Measurements from ENCODE around the gene C3orf20. TPM values are rescaled to one million over a fixed set of nuclear protein-coding genes. Genes with fewer than 3 reads are reported as not detected.

C3orf20 gene
- total RNA-seq, 1 experiment from 2014 or later = not detected

DNA sequence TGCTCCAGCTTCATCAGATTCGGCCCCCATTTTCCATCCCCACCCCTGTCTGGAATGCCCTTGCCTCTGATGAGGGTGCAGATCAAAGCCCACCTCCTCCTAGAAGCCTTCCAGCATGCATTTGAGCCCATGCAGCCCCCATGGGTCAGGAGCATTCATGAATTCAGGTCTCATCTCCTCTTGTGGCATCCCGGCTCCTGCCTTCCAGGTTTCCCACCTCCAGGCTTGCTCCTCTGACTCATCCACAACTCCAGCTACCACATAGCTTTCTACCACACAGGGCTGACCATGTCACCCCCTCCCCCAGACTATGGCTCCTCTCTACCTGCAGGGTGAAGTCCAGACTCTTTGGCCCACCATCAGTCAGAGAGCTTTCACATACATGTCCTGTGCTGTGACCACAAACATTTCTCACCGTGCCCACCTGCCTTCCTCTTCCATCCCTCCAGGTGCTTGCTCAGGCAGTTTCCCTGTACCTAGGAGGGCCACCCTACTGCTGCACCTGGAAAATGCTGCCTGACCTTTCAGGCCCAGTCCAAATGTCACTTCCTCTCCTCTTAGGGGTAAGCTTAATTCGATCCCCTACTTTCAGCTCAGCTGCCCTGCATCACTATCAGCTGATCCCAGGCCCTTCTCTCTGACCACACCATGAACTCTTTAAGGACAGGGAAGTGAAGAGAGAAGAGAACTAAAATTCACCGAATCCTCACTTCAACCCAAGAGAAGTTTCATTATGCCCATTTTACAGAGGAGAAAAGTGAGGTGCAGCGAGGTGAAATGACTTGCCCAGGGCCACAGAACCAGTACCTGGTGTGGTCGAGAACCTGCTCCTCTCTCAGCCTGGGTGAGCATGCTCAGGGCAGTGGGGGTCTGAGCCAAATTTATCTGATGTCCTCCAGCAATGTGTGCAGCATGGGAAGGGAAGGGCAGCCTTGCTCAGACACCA lies 130.2 kb downstream of the C3orf20 start:
- no TSS peak for BruUV-seq (replicated peaks)
- intact Hi-C loops (cut with micrococcal nuclease) = no loop called here

GRCh38 chr3:14805961-14806537 lies 131.1 kb downstream of the C3orf20 start:
- no peak for ATAC-seq

More for the DNA sequence above, 130.2 kb downstream of the C3orf20 start:
- TF ChIP-seq EZH2phosphoT487 (IDR thresholded peaks at IDR 0.05; ENCODE audit: borderline replicate concordance, low read length) (no peak), CTCF (conservative IDR thresholded peaks at IDR 0.05; ENCODE audit: low read depth, low read length) (no peak), EZH2 (IDR thresholded peaks at IDR 0.05; ENCODE audit: low read length, unreplicated experiment) (no peak)
- ChIA-PET POLR2A (ENCODE audit: unreplicated experiment) (no interaction called here), CTCF (no interaction called here)
- ATAC-seq = no peak
- H3K4me1 ChIP-seq (ENCODE audit: insufficient read depth, low read length) = no peaks in the 10 kb centered on the region
- no peak overlapping the region for H3K9ac ChIP-seq (ENCODE audit: low read length)
- no peaks in the 10 kb centered on the region for H4K20me1 ChIP-seq (ENCODE audit: low read length)
- H3K9me2 ChIP-seq (replicated peaks; ENCODE audit: low read length) = no peaks in the 10 kb centered on the region
- no peak overlapping the region for H3K4me3 ChIP-seq (ENCODE audit: low read length)
- no peak overlapping the region for H3K4me2 ChIP-seq (ENCODE audit: low read length)
- H3K9me3 ChIP-seq (ENCODE audit: low read length) = no peaks in the 10 kb centered on the region
- H3K36me3 ChIP-seq (ENCODE audit: low read depth, low read length) = no peaks in the 10 kb centered on the region
- H3K27me3 ChIP-seq (ENCODE audit: low read length) = peaks cover 48% of the 10 kb centered on the region
- DNase-seq = peak; percentile 31
- H3K79me2 ChIP-seq (ENCODE audit: low read length) = no peaks in the 10 kb centered on the region
- no peaks in the 10 kb centered on the region for H3F3A ChIP-seq (ENCODE audit: low read length, unreplicated experiment)
- no peak overlapping the region for H2AFZ ChIP-seq (ENCODE audit: low read length)
- no peak overlapping the region for H3K27ac ChIP-seq (ENCODE audit: low read length)

More at GRCh38 chr3:14805961-14806537, 131.1 kb downstream of the C3orf20 start:
- TF ChIP-seq EZH2 (IDR thresholded peaks at IDR 0.05; ENCODE audit: low read length, unreplicated experiment) (no peak), CTCF (conservative IDR thresholded peaks at IDR 0.05; ENCODE audit: low read depth, low read length) (no peak), EZH2phosphoT487 (IDR thresholded peaks at IDR 0.05; ENCODE audit: borderline replicate concordance, low read length) (no peak)
- H3K4me3 ChIP-seq (ENCODE audit: low read length) = no peak overlapping the region
- intact Hi-C loops (cut with micrococcal nuclease) = no loop called here
- no peaks in the 10 kb centered on the region for H3K9me2 ChIP-seq (replicated peaks; ENCODE audit: low read length)
- H3K9ac ChIP-seq (ENCODE audit: low read length) = no peak overlapping the region
- no peaks in the 10 kb centered on the region for H3K36me3 ChIP-seq (ENCODE audit: low read depth, low read length)
- BruUV-seq (replicated peaks) = no TSS peak
- peaks cover 46% of the 10 kb centered on the region for H3K27me3 ChIP-seq (ENCODE audit: low read length)
- no peaks in the 10 kb centered on the region for H4K20me1 ChIP-seq (ENCODE audit: low read length)
- no peaks in the 10 kb centered on the region for H3K4me1 ChIP-seq (ENCODE audit: insufficient read depth, low read length)
- H2AFZ ChIP-seq (ENCODE audit: low read length) = no peak overlapping the region
- no peak overlapping the region for H3K27ac ChIP-seq (ENCODE audit: low read length)
- no peaks in the 10 kb centered on the region for H3K9me3 ChIP-seq (ENCODE audit: low read length)
- no peaks in the 10 kb centered on the region for H3F3A ChIP-seq (ENCODE audit: low read length, unreplicated experiment)
- ChIA-PET CTCF (no interaction called here), POLR2A (ENCODE audit: unreplicated experiment) (no interaction called here)
- no peaks in the 10 kb centered on the region for H3K79me2 ChIP-seq (ENCODE audit: low read length)
- H3K4me2 ChIP-seq (ENCODE audit: low read length) = no peak overlapping the region
- no peak for DNase-seq

Measured in PC-3 (cell line).